Right lung (tissue), 5 donors: ENCODE data around the gene GALNT16. TPM values are rescaled to one million over a fixed set of nuclear protein-coding genes. Genes with fewer than 3 reads are reported as not detected.

Experiments
- DNase-seq, 2 donors: peaks; one replicate each; pipeline ENCODE4 v3.0.0-alpha.2; 2013
- polyA plus RNA-seq, 5 donors: library from polyadenylated mRNA; unstranded; fragments of 120-200 nt; gene quantifications; one replicate each; pipeline versions ENCODE4 v1.2.1 to v1.2.3, GENCODE V29; 2013; ENCODE audit warnings: inconsistent platforms in 1 of 5, low replicate concordance in 1 of 5; ENCODE audit not compliant: insufficient read length in 5 of 5, insufficient read depth in 1 of 5

Gene GALNT16
- polyA plus RNA-seq, 5 donors = 3.5 to 5.0 (median 4.4) TPM

GRCh38 chr14:69335371-69335771 is 75.4 kb downstream of the GALNT16 start:
- peak; percentile 8 for DNase-seq

- DNase-seq = no peak
These were observed 78.0 kb downstream of the GALNT16 start for GRCh38 chr14:69337984-69338383.

GRCh38 chr14:69339426-69339825 is 79.5 kb downstream of the GALNT16 start:
- DNase-seq = no peak

GRCh38 chr14:69342928-69343525 is 83.1 kb downstream of the GALNT16 start:
- no peak for DNase-seq

GRCh38 chr14:69344171-69344570 is 84.2 kb downstream of the GALNT16 start:
- no peak for DNase-seq

- no peak for DNase-seq
These were observed 85.4 kb downstream of the GALNT16 start for GRCh38 chr14:69345402-69345801.

GRCh38 chr14:69346710-69347109 is 86.8 kb downstream of the GALNT16 start:
- no peak for DNase-seq

- DNase-seq = no peak
These were observed 89.3 kb downstream of the GALNT16 start for GRCh38 chr14:69349091-69349777.

- no peak for DNase-seq
These were observed 90.9 kb downstream of the GALNT16 start for GRCh38 chr14:69350892-69351291.

- no peak for DNase-seq
These were observed 91.4 kb downstream of the GALNT16 start for GRCh38 chr14:69351385-69351784.

GRCh38 chr14:69351911-69352310 is 92.0 kb downstream of the GALNT16 start:
- no peak for DNase-seq

GRCh38 chr14:69353168-69353567 is 93.2 kb downstream of the GALNT16 start:
- no peak for DNase-seq

GRCh38 chr14:69354383-69355153 is 94.6 kb downstream of the GALNT16 start:
- no peak for DNase-seq

- no peak for DNase-seq
These were observed 95.2 kb downstream of the GALNT16 start for GRCh38 chr14:69355154-69355597.

- no peak for DNase-seq
These were observed 95.8 kb downstream of the GALNT16 start for GRCh38 chr14:69355607-69356281.

- no peak for DNase-seq
These were observed 97.1 kb downstream of the GALNT16 start for GRCh38 chr14:69356903-69357543.

GRCh38 chr14:69357544-69358200 is 97.7 kb downstream of the GALNT16 start:
- DNase-seq = no peak

- no peak for DNase-seq
These were observed 98.4 kb downstream of the GALNT16 start for GRCh38 chr14:69358233-69358963.

- DNase-seq = no peak
These were observed 99.0 kb downstream of the GALNT16 start for GRCh38 chr14:69358966-69359365.

GRCh38 chr14:69360438-69361108 is 100.6 kb downstream of the GALNT16 start:
- no peak for DNase-seq
